Right forelimb (tissue), 1 donor: ENCODE data around the gene NCF4.

Source experiments
- DNase-seq: peaks from one replicate; pipeline ENCODE4 v3.0.0-alpha.2; 2018

The NCF4 gene

GRCh38 chr22:36838119-36839030 lies 22.4 kb upstream of the NCF4 start:
- no peak for DNase-seq

GRCh38 chr22:36839356-36840073 lies 21.3 kb upstream of the NCF4 start:
- no peak for DNase-seq

DNA sequence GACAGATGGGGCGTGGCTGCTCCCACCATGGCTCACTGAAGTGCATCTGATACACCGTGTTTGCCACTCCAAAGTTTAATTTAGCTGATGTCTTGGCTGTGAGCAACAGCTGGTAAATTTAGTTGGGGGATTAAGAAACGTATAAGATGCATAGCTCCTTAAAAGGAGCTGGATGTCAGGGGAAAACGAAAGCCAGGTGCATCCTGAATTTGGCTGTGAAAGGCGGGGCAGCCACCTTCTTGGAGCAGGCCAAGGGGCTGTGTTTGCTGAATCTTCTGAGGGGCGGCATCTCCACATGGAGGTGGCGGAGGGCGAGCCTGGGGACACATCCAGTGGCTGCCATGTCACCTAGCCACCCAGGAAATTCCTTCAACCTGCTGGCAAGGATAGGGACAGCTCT lies 20.7 kb upstream of the NCF4 start:
- DNase-seq: no peak

DNA sequence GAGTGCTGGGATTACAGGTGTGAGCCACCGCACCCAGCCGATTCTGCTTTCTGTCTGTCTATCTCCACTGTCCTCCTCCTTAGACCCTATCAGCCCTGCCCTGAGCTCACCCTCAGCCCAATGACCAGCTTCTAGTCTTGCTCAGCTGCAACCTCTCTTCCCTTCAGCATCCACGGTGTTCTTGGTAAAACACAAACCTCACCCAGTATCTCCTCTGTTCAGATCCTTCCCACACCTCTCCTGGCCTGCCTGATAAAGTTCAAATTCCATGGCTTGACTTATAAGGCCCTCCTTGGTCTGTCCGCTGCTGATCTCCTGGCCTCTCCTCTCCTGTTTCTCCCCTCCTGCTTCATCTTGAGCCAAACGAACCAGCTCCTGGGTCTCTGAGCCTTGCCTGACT lies 14.5 kb upstream of the NCF4 start:
- no peak for DNase-seq

DNA sequence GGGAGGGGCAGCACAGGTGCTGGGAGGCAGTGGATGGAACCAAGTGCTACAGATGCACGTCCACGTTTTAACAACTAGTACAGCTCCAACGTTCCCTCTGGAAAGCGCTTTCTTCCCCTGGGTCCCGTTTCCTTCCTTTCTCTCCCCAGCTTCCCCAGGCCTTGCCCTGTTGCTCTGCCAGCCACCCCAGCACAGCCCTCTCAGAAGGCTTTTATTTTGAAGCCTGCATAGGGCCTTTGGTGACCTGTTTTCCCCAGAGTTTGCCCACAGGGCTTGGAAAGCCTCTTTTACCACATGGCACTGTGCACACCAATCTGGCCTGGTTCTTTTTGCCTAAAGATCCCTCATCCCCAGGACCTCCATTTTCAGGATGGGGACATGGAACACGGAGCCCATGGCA lies 13.9 kb upstream of the NCF4 start:
- DNase-seq: no peak

- DNase-seq: no peak
Observed at GRCh38 chr22:36850056-36850455, 10.8 kb upstream of the NCF4 start.

- no peak for DNase-seq
Observed at GRCh38 chr22:36850682-36851081, 10.1 kb upstream of the NCF4 start.

- no peak for DNase-seq
Observed at GRCh38 chr22:36852056-36852973, 8.5 kb upstream of the NCF4 start.

GRCh38 chr22:36853407-36854099 lies 7.3 kb upstream of the NCF4 start:
- peak; percentile 60 for DNase-seq

DNA sequence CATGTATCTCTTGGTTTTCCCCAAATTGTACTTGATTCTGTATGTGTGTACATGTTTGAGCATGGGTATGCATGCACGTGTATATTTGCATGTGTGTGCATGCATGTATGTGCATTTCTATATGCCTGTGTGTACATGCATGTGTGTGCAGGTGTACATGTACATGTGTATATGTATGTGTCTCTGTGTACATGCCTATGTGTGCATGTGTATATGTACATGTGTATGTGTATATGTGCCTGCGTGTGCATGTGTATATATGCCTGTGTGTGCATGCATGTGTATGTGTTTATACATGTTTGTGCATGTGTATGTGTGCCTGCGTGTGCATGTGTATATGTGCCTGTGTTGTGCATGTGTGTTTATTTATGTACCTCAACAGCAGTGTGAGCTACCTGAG lies 5.3 kb upstream of the NCF4 start:
- DNase-seq: no peak

GRCh38 chr22:36856121-36856791 lies 4.5 kb upstream of the NCF4 start:
- DNase-seq: peak; percentile 95

- no peak for DNase-seq
Observed at GRCh38 chr22:36856792-36857135, 4.0 kb upstream of the NCF4 start.

DNA sequence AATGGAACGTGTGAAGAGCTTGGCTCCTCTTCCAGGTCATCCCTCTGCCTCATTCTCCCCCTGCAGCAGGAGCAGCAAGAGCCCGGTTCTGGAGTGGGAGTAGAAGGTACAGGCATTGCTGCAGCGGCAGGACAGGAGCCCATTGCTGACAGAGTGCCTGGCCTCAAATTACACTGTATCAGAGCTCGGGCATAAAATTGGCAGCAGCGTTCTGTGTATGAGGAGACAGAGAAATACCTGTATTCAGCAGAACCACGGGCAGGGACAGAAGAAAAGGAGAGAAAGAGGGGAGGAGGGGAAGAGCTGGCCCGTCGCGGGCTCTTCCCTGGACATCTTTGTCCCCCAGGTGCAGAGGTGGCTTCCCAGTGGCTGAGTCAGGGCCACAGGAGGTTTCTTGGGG lies 2.6 kb upstream of the NCF4 start:
- DNase-seq: no peak

- DNase-seq: no peak
Observed at GRCh38 chr22:36858966-36859365, 1.8 kb upstream of the NCF4 start.

DNA sequence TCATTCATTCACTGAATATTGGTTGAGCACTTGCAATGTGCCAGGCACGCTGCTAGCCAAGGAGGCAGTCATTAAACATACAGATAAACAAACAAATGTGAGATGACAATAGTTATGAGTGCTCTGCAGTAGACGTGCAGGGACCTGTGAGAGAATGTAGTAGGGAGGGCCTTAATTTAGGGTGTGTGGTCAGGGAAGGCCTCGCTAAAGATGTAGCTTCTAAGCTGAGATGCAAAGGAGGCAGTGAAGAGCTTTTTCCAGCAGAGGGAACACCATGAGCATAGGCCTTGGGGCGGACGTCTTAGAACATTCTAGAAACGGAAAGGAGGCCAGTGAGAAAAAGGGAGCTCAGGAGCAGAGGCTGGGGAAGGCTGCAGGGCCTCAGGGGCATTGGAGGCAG lies 789 bp upstream of the NCF4 start:
- DNase-seq: no peak

- DNase-seq: no peak
Observed at GRCh38 chr22:36860438-36860820, 377 bp upstream of the NCF4 start.

GRCh38 chr22:36862251-36863242 lies 1.7 kb downstream of the NCF4 start:
- no peak for DNase-seq

DNA sequence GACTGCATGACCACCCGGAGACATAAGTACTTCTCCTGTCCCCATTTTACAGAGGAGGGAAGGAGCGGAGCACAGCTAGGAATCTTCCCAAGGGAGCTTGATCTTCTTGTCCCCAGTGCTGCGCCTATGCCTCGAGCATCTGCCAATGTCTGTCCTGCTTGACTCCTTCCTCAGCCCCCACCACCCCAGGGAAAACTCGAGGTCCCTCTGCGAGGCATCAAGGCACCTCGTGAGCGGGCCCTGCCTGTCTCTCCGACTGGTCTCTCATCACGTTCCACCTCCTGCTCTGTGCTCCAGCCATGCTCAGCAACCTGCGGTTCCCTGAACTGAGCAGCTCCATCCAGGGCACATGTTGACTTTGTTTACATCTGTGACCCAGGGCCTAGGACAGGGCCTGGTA lies 2.5 kb downstream of the NCF4 start:
- DNase-seq: no peak

GRCh38 chr22:36863979-36864378 lies 3.2 kb downstream of the NCF4 start:
- DNase-seq: no peak

DNA sequence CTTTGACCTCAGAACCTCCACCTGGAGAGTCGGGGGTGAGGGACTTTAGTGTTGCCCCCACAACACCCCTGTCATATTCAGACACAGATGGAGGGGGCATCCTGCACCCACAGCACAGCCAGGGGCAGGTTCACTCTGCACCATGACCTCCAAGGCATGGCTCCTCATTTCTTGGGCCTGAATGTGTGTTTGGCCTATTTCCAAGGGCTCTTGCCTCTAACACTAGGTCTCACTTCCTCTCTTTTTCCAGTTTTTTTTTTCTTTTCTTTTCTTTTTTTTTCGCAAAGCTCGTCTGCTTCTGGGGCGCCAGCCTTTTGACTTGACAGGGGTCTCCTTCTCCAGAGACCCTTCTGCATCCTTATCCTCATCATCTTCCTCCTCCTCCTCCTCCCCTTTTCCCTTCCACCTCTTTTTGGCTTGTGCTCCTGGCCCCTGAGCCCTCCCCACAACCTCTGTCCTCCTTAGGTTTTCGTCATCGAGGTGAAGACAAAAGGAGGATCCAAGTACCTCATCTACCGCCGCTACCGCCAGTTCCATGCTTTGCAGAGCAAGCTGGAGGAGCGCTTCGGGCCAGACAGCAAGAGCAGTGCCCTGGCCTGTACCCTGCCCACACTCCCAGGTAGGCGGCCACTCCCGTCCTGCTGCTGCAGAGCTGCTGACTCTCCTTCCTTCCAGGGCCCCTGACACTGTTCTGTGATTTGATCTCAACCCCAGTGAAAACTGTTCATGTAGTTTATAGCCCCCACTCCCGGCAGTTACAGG lies 3.8 kb downstream of the NCF4 start:
- no peak for DNase-seq
